Sigmoid colon (tissue), 7 donors: ENCODE data around the gene POT1. TPM values are rescaled to one million over a fixed set of nuclear protein-coding genes. Genes with fewer than 3 reads are reported as not detected.

Experiments
- DNase-seq: peaks from one replicate; pipeline ENCODE4 v3.0.0-alpha.2; 2019
- H3K27ac ChIP-seq, 4 donors: fragments of 200-600 bp; sonication (generic); one replicate each; pipeline ENCODE4 v1.5.1; 2016 to 2019; ENCODE audit warnings: mild to moderate bottlenecking in 1 of 4
- H3K27me3 ChIP-seq, 3 donors: fragments of 200-600 bp; sonication (generic); one replicate each; pipeline ENCODE4 v1.5.1; 2019; ENCODE audit warnings: mild to moderate bottlenecking in 1 of 3
- H3K36me3 ChIP-seq, 4 donors: fragments of 200-600 bp; sonication (generic); one replicate each; pipeline ENCODE4 v1.5.1; 2016 to 2019
- H3K4me1 ChIP-seq, 4 donors: fragments of 200-600 bp; sonication (generic); one replicate each; pipeline ENCODE4 v1.5.1; 2017 to 2019
- H3K4me3 ChIP-seq, 4 donors: fragments of 200-600 bp; sonication (generic); one replicate each; pipeline ENCODE4 v1.5.1; 2017 to 2019; ENCODE audit warnings: mild to moderate bottlenecking in 2 of 4, moderate library complexity in 1 of 4
- H3K9me3 ChIP-seq, 4 donors: fragments of 200-600 bp in 3 of 4; sonication (generic) in 3 of 4; one replicate each; pipeline versions ENCODE4 v1.5.1 to v1.6.1; 2013 to 2019
- EP300 ChIP-seq, 4 donors: sonication (generic); formaldehyde crosslinking; IDR thresholded peaks; one replicate each; pipeline ENCODE4 v1.6.1; 2017; ENCODE audit warnings: antibody characterized with exemption in 4 of 4
- POLR2A ChIP-seq, 2 donors: fragments of 450-650 bp; IDR thresholded peaks; one replicate each; pipeline ENCODE4 v1.6.1; 2016; ENCODE audit warnings: antibody characterized with exemption in 2 of 2, mild to moderate bottlenecking in 2 of 2, moderate library complexity in 2 of 2
- POLR2AphosphoS5 ChIP-seq, 4 donors: sonication (generic); formaldehyde crosslinking; IDR thresholded peaks; one replicate each; pipeline ENCODE4 v1.6.1; 2017; ENCODE audit warnings: antibody characterized with exemption in 4 of 4
- WGBS, 2 donors: extraction: QIAGEN DNeasy Blood & Tissue Kit; methylation state at CpG; one replicate each; pipeline ENCODE4 v1.1.7; 2013; 5-methylcytosine and 5-hydroxymethylcytosine counted together
- intact Hi-C: fragments of 100-400 bp; cut with DNase I; formaldehyde crosslinking; loops from one replicate; pipeline ENCODE4 v1.15.1; 2023
- polyA plus RNA-seq, 3 donors: library from polyadenylated mRNA; stranded (reverse); fragments of 200-250 nt; gene quantifications; one replicate each; pipeline ENCODE4 v1.2.3, GENCODE V29; 2013
- total RNA-seq, 4 donors: library from RNA; depleted of rRNA; stranded (reverse); fragments of >200 nt; gene quantifications; one replicate each; pipeline ENCODE4 v1.1.0, GENCODE V29; 2016
- TF ChIP-seq, protein P1 (sequence below), 4 experiments: fragments of 450-650 bp in 3 of 4; fragments of 200-600 bp in 1 of 4; IDR thresholded peaks; one replicate each; pipeline ENCODE4 v1.5.1; 2016 to 2019; ENCODE audit warnings: antibody characterized with exemption in 4 of 4, mild to moderate bottlenecking in 3 of 4, moderate library complexity in 2 of 4
- donor health status: healthy with polysubstance abuse.
- donor health status: Bipolar disorder and iron deficiency.
- donor health status: healthy.

Gene POT1
- total and polyA plus RNA-seq, 7 donors: 3.6 to 26.2 (median 18.9) TPM

DNA sequence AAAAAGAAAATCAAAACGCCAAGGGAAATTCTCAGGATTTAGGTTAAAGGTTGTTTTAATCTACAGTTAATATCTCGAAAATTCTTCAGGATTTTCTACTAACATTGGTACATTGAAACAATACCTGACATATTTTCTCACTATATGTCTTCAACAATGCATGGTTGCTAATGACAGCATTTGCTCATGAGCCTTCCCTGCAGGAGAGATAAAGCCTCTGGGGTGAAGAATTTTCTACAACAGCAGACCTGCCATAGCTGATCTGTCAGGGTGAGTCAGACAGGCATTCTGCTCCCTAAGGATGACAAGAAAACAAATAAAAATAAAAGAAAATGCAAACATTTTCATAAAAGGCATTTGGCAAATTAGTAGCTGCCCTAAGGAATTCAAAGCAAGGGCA lies 152.4 kb downstream of the POT1 start:
- no peak overlapping the region for H3K4me3 ChIP-seq
- no peaks in the 10 kb centered on the region for H3K27me3 ChIP-seq
- H3K36me3 ChIP-seq: no peaks in the 10 kb centered on the region
- intact Hi-C loops: no loop called here
- no peak for TF ChIP-seq EP300 (IDR thresholded peaks at IDR 0.05)
- no peak overlapping the region for H3K27ac ChIP-seq
- H3K4me1 ChIP-seq: no peaks in the 10 kb centered on the region
- H3K9me3 ChIP-seq: no peaks in the 10 kb centered on the region
- WGBS, 2 donors: 84 to 87% methylated on average over 2 of the region's 2 CpGs
- no peak for DNase-seq

DNA sequence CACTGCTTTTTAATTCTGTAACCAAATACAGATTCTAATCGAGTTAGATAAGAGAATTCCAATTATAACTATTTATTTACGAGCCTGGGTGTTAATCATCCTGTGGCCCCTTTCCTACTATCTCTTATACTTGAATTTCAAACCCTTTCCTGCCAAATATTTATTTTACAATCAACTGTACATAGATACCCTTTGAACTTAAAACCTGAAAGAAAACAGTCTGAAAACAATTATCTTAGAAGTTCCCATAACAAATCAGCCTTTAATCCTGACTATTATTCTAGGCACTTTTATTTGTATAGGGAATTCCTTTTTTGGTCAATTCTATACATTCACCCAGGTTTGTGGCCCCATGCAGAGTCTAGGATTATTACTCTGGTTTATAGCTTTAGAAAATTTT lies 153.5 kb downstream of the POT1 start:
- Histone ChIP-seq H3K36me3 (no peaks in the 10 kb centered on the region), H3K4me3 (no peak overlapping the region), H3K27ac (no peak overlapping the region), H3K4me1 (no peaks in the 10 kb centered on the region), H3K27me3 (no peaks in the 10 kb centered on the region), H3K9me3 (no peaks in the 10 kb centered on the region)
- DNase-seq: no peak
- intact Hi-C loops: no loop called here
- no peak for TF ChIP-seq EP300 (IDR thresholded peaks at IDR 0.05)
- TF ChIP-seq POLR2AphosphoS5 (IDR thresholded peaks at IDR 0.05): no peak
- TF ChIP-seq, protein P1, sequence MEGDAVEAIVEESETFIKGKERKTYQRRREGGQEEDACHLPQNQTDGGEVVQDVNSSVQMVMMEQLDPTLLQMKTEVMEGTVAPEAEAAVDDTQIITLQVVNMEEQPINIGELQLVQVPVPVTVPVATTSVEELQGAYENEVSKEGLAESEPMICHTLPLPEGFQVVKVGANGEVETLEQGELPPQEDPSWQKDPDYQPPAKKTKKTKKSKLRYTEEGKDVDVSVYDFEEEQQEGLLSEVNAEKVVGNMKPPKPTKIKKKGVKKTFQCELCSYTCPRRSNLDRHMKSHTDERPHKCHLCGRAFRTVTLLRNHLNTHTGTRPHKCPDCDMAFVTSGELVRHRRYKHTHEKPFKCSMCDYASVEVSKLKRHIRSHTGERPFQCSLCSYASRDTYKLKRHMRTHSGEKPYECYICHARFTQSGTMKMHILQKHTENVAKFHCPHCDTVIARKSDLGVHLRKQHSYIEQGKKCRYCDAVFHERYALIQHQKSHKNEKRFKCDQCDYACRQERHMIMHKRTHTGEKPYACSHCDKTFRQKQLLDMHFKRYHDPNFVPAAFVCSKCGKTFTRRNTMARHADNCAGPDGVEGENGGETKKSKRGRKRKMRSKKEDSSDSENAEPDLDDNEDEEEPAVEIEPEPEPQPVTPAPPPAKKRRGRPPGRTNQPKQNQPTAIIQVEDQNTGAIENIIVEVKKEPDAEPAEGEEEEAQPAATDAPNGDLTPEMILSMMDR (IDR thresholded peaks at IDR 0.05): no peak
- TF ChIP-seq POLR2A (IDR thresholded peaks at IDR 0.05): no peak
- WGBS, 2 donors: 57 to 77% methylated on average over 2 of the region's 2 CpGs

DNA sequence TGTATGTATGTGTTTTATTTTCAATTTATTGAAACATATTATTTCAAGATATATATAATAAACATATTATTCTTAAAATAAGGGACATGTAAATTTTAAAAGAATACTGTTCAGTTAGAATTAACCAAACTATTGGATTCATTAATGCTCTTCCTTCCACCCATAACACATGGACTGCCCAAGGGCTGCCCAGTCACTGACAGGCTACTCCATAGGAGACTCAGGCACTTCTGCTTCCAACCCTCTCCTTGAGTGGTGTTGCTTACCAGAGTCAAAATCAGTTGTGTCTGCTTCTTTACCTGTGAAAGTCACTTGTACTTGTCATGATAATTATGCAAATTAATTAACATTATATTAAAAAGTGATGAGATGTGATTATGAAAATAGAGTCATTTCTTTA lies 154.2 kb downstream of the POT1 start:
- intact Hi-C loops: no loop called here
- TF ChIP-seq POLR2AphosphoS5 (IDR thresholded peaks at IDR 0.05) (no peak), EP300 (IDR thresholded peaks at IDR 0.05) (no peak), POLR2A (IDR thresholded peaks at IDR 0.05) (no peak)
- TF ChIP-seq, protein P1 (IDR thresholded peaks at IDR 0.05): no peak
- no peaks in the 10 kb centered on the region for H3K9me3 ChIP-seq
- H3K36me3 ChIP-seq: no peaks in the 10 kb centered on the region
- DNase-seq: no peak
- no peak overlapping the region for H3K27ac ChIP-seq
- no peaks in the 10 kb centered on the region for H3K27me3 ChIP-seq
- no peaks in the 10 kb centered on the region for H3K4me1 ChIP-seq
- H3K4me3 ChIP-seq: no peak overlapping the region

DNA sequence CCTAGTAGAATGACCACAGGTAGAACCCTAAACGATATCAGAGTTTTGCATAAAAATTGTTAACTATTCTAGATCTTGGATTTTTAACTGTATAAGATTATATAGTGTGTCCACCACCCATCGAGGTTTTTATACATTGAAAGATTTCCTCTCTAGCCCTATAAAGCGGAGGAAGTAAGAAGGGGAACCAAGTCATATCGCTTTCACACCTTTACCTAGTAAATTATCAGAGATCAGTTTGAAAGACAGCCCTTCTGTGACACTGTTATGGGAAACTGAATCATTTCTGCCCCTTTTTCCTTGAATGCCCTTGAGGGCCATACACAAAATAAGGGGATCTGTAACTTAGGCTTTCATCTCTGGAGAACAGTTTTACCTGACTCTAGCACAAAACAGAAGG lies 155.7 kb downstream of the POT1 start:
- intact Hi-C loops: no loop called here
- 76 to 87% methylated on average over 4 of the region's 4 CpGs for WGBS, 2 donors
- H3K4me1 ChIP-seq: no peaks in the 10 kb centered on the region
- H3K27me3 ChIP-seq: no peaks in the 10 kb centered on the region
- no peak overlapping the region for H3K4me3 ChIP-seq
- DNase-seq: no peak
- no peak for TF ChIP-seq POLR2AphosphoS5 (IDR thresholded peaks at IDR 0.05)
- no peak for TF ChIP-seq EP300 (IDR thresholded peaks at IDR 0.05)
- no peak for TF ChIP-seq POLR2A (IDR thresholded peaks at IDR 0.05)
- TF ChIP-seq, protein P1 (IDR thresholded peaks at IDR 0.05): no peak
- no peaks in the 10 kb centered on the region for H3K9me3 ChIP-seq
- H3K36me3 ChIP-seq: no peaks in the 10 kb centered on the region
- H3K27ac ChIP-seq: no peak overlapping the region

DNA sequence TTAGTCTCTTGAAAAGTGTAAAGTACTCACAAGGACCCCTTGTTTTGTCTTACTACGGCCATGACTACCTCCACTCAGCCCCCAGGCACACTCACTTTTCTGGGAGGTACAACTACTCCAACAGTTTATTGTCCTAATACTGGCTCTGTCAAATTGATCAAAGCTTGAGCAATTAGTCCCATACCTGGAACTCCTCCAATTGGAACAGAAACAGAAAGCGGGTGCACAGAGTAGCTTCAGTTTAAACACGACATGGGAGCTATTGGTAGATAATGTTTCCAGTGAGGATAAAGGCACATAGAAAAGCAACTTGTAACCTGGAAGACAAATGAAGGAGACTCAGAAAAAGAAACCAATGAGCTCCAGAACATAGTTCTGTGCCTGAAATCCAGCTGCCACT lies 156.3 kb downstream of the POT1 start:
- Histone ChIP-seq H3K27ac (no peak overlapping the region), H3K9me3 (no peaks in the 10 kb centered on the region), H3K4me3 (no peak overlapping the region), H3K27me3 (no peaks in the 10 kb centered on the region), H3K4me1 (no peaks in the 10 kb centered on the region), H3K36me3 (no peaks in the 10 kb centered on the region)
- no peak for DNase-seq
- TF ChIP-seq POLR2AphosphoS5 (IDR thresholded peaks at IDR 0.05) (no peak), POLR2A (IDR thresholded peaks at IDR 0.05) (no peak), EP300 (IDR thresholded peaks at IDR 0.05) (no peak)
- TF ChIP-seq, protein P1 (IDR thresholded peaks at IDR 0.05): no peak
- intact Hi-C loops: no loop called here
- WGBS, 2 donors: 45 to 73% methylated on average over 3 of the region's 3 CpGs

Other genes with a start within 250 kb of the POT1 start
- gene GPR37, start 164.0 kb downstream of the POT1 start, total RNA-seq: 1 to 10 TPM in 3 of 4 donors, under 1 TPM in 1; 0.68 to 2.3 (median 1.4) TPM
- gene GPR37, start 164.0 kb downstream of the POT1 start, polyA plus RNA-seq: under 1 TPM in 1 of 3 donors, not detected in 2; 0.69 TPM